ENCODE data around the gene TBC1D16. TPM values are rescaled to one million over a fixed set of nuclear protein-coding genes. Genes with fewer than 3 reads are reported as not detected.

TBC1D16 gene
- total RNA-seq, 1 donor from 2014 or later: 24.7 TPM

DNA sequence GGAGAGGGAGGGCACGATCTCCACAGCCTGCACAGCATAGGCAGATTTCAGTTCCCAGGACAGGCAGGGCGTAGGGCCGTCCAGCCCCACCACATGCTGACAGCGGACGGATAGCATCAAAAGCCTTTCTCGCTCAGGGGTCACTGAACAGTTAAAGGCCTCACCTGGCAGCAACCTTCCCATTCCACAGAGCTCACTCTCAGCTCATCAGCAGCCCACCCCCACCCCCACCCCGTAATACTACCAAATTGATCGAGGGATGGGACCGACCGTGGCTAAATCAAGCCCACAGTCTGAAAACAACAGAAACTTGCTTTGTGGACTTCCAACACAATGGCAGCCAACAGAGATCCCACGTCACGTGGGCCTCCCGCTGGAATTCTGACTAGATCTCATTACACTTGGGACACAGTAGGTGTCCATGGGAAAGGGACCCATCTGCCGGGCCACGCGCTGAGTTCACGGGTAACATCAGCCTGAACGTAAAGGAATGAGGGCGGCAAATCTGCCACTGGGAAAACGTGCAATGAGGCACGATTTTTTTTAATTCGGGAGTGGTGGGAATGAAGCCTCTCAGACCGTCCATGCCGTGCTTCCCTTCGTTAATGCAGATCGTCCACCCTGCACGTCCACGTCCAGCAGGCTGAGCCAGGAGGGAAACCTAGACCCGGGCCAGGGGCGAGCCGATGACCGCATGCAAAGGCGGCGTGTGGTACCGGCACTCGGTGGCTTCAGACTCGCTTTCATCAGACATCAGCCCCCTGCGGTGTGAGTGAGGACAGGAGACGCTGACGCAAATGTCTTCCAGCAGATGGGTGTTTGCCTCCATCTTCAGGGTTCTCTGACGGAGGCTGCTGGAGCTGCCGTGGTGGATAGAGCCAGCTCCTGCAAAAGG lies 92.1 kb downstream of the TBC1D16 start:
- TF ChIP-seq, protein P1, sequence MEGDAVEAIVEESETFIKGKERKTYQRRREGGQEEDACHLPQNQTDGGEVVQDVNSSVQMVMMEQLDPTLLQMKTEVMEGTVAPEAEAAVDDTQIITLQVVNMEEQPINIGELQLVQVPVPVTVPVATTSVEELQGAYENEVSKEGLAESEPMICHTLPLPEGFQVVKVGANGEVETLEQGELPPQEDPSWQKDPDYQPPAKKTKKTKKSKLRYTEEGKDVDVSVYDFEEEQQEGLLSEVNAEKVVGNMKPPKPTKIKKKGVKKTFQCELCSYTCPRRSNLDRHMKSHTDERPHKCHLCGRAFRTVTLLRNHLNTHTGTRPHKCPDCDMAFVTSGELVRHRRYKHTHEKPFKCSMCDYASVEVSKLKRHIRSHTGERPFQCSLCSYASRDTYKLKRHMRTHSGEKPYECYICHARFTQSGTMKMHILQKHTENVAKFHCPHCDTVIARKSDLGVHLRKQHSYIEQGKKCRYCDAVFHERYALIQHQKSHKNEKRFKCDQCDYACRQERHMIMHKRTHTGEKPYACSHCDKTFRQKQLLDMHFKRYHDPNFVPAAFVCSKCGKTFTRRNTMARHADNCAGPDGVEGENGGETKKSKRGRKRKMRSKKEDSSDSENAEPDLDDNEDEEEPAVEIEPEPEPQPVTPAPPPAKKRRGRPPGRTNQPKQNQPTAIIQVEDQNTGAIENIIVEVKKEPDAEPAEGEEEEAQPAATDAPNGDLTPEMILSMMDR (IDR thresholded peaks at IDR 0.05): no peak
- peak; percentile 34 for DNase-seq
- intact Hi-C loops (cut with DNase I): no loop called here

DNA sequence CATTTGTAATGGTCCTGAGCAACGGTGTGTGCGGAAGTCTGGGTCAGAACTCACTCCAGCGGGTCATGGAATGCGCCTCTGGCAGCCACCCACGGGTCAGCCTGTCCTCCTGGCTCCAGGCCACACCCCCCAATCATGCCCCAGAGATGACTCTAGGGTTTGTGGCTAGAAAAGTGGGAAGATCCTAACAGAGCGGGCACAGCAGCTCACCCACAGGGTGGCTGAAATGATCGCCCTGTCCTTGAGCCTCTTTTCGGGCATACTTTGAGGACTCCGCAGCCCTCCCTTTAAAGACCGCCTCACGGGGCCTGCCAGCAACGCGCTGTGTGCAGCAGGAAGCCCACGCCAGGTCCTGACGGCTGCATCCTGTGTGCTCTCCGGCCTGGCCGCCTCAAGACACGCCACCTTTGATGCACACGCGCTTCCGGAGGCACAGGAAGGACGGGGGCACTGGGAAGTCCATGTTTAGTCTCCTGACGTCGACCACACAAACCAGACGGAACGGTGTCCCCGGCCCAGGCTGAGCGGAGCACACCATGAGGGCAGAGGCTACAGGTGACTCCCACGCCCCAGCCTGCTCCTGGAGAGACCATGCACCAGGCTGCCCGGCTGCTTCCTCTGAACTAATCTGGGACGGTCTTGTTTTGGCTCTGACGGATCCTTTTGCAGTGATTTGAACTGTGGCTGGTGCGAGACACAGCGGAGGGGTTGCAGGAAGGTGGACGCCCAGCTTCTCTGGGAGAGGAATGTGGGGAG lies 92.9 kb downstream of the TBC1D16 start:
- DNase-seq: peak; percentile 50
- Histone ChIP-seq H3K27ac (no peak overlapping the region), H3K27me3 (ENCODE audit: low read depth) (no peaks in the 10 kb centered on the region), H3K4me3 (no peak overlapping the region), H3K9me3 (no peaks in the 10 kb centered on the region), H3K36me3 (peaks cover 24% of the 10 kb centered on the region), H3K4me1 (peaks cover 15% of the 10 kb centered on the region)
- intact Hi-C loops (cut with DNase I): no loop called here
- ATAC-seq: peak; percentile 23 to 26
- TF ChIP-seq, protein P1 (IDR thresholded peaks at IDR 0.05): no peak

More for the DNA sequence above, 92.1 kb downstream of the TBC1D16 start:
- Histone ChIP-seq H3K27me3 (ENCODE audit: low read depth) (no peaks in the 10 kb centered on the region), H3K4me1 (peaks cover 13% of the 10 kb centered on the region), H3K4me3 (no peak overlapping the region), H3K9me3 (no peaks in the 10 kb centered on the region), H3K36me3 (peaks cover 30% of the 10 kb centered on the region), H3K27ac (no peak overlapping the region)
- no peak for ATAC-seq

DNA sequence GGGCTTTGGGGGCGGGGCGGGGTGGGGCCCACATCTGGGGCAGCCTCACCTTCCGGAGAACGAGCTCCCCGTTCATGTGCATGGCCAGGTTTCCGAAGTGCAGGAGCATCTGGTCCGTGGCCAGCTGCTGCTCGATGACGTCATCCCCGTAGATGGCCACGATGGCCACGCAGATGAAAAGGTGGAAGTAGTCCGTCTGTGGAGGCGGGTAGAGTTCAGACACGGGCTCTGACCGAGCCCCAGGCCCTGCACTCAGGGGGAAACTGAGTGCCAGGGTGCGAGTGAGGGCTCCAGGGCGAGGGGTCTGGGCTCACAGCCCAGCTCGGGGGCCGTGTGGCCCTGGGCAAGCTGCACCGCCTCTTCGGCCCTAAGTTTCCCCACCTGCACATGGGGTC lies 93.7 kb downstream of the TBC1D16 start:
- intact Hi-C loops (cut with DNase I): no loop called here
- no peak overlapping the region for H3K4me3 ChIP-seq
- TF ChIP-seq, protein P1 (IDR thresholded peaks at IDR 0.05): no peak
- H3K4me1 ChIP-seq: peaks cover 23% of the 10 kb centered on the region
- peak; percentile 37 for DNase-seq
- no peaks in the 10 kb centered on the region for H3K9me3 ChIP-seq
- H3K36me3 ChIP-seq: peaks cover 17% of the 10 kb centered on the region
- no peaks in the 10 kb centered on the region for H3K27me3 ChIP-seq (ENCODE audit: low read depth)
- ATAC-seq: no peak
- H3K27ac ChIP-seq: no peak overlapping the region

DNA sequence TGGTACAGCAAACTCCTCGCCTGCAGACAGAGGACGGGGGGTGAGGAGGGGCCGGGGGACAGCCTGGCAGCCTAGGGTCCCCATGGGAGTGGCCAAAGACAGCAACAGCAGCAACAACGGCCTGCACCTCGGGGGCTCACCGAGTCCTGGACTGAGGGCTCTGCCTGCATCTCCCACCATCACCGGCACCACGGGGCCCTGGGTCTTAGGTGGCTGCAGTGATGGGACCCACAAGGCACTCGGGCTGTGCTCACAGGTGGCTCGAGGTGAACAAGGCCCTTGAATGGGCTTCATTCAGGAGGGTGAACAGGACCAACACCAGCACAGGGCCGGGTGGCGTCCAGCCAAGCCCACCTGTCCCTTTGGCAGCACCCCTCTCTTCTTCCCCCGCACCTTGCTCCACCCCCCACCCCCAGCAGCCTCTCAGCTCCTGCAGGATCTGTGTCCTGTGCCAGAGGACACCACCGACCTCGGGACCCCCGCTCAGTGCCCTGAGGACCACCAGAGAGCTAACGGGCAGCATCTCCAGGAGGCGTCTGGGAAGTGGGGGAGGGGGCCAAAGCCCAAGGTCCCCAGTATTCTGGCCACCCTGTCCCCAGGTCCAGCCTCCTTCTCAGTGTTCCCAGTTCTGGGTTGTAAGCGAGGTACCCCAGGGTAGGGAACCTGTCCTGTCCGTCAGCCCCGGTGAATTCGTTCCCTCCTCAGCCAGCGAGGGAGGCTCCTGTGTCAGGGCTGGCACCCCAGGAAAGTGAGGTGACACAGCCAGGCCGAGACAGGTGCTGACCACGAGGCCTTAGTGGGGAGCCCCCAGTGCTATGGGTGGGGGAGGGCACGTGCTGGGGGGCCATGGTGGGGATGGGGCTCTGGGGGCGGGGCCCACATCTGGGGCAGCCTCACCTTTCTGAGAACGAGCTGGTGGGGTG lies 94.3 kb downstream of the TBC1D16 start:
- no peak overlapping the region for H3K27ac ChIP-seq
- no peak for ATAC-seq
- DNase-seq: peak; percentile 42

More for the DNA sequence above, 94.3 kb downstream of the TBC1D16 start:
- no peak overlapping the region for H3K4me3 ChIP-seq
- H3K27me3 ChIP-seq (ENCODE audit: low read depth): no peaks in the 10 kb centered on the region
- no peaks in the 10 kb centered on the region for H3K9me3 ChIP-seq
- TF ChIP-seq, protein P1 (IDR thresholded peaks at IDR 0.05): no peak
- H3K4me1 ChIP-seq: peaks cover 25% of the 10 kb centered on the region
- peaks cover 11% of the 10 kb centered on the region for H3K36me3 ChIP-seq
- intact Hi-C loops (cut with DNase I): no loop called here

Measured in lower lobe of right lung (tissue), 2 donors.